Panc1 (cell line): Measurements from ENCODE around the gene IRF3.

Experiments
- POLR2AphosphoS5 ChIP-seq: IDR thresholded peaks from 2 replicates; pipeline ENCODE4 v1.6.1; 2012; ENCODE audit warnings: mild to moderate bottlenecking, low read depth, low read length, moderate library complexity
- TF ChIP-seq, protein P1 (sequence below): fragments of 450-650 bp; IDR thresholded peaks from 2 replicates; pipeline ENCODE4 v1.5.1; 2017; ENCODE audit warnings: mild to moderate bottlenecking
- TF ChIP-seq, protein P2 (sequence below), 2 experiments: IDR thresholded peaks; 2 replicates each; pipeline ENCODE4 v1.6.1; 2011 to 2012; ENCODE audit warnings: low read depth in 2 of 2, control low read depth in 1 of 2, low read length in 1 of 2, mild to moderate bottlenecking in 1 of 2, moderate library complexity in 1 of 2; ENCODE audit not compliant: insufficient read depth in 1 of 2

DNA sequence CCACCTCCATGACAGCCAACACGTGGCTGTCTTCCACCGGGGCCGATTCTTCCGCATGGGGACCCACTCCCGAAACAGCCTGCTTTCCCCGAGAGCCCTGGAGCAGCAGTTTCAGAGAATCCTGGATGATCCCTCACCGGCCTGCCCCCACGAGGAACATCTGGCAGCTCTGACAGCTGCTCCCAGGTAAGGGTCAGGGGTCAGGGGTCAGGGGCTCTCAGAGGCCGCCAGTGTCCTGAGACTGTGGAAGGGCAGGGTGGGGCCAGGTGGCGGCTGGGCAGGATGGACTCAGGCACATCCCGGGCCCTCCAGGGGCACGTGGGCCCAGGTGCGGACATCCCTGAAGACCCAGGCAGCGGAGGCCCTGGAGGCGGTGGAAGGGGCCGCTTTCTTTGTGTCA lies 40.3 kb upstream of the IRF3 start:
- TF ChIP-seq, protein P1, sequence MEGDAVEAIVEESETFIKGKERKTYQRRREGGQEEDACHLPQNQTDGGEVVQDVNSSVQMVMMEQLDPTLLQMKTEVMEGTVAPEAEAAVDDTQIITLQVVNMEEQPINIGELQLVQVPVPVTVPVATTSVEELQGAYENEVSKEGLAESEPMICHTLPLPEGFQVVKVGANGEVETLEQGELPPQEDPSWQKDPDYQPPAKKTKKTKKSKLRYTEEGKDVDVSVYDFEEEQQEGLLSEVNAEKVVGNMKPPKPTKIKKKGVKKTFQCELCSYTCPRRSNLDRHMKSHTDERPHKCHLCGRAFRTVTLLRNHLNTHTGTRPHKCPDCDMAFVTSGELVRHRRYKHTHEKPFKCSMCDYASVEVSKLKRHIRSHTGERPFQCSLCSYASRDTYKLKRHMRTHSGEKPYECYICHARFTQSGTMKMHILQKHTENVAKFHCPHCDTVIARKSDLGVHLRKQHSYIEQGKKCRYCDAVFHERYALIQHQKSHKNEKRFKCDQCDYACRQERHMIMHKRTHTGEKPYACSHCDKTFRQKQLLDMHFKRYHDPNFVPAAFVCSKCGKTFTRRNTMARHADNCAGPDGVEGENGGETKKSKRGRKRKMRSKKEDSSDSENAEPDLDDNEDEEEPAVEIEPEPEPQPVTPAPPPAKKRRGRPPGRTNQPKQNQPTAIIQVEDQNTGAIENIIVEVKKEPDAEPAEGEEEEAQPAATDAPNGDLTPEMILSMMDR, result no peak
- TF ChIP-seq POLR2AphosphoS5, result no peak
- TF ChIP-seq, protein P2, sequence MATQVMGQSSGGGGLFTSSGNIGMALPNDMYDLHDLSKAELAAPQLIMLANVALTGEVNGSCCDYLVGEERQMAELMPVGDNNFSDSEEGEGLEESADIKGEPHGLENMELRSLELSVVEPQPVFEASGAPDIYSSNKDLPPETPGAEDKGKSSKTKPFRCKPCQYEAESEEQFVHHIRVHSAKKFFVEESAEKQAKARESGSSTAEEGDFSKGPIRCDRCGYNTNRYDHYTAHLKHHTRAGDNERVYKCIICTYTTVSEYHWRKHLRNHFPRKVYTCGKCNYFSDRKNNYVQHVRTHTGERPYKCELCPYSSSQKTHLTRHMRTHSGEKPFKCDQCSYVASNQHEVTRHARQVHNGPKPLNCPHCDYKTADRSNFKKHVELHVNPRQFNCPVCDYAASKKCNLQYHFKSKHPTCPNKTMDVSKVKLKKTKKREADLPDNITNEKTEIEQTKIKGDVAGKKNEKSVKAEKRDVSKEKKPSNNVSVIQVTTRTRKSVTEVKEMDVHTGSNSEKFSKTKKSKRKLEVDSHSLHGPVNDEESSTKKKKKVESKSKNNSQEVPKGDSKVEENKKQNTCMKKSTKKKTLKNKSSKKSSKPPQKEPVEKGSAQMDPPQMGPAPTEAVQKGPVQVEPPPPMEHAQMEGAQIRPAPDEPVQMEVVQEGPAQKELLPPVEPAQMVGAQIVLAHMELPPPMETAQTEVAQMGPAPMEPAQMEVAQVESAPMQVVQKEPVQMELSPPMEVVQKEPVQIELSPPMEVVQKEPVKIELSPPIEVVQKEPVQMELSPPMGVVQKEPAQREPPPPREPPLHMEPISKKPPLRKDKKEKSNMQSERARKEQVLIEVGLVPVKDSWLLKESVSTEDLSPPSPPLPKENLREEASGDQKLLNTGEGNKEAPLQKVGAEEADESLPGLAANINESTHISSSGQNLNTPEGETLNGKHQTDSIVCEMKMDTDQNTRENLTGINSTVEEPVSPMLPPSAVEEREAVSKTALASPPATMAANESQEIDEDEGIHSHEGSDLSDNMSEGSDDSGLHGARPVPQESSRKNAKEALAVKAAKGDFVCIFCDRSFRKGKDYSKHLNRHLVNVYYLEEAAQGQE (IDR thresholded peaks at IDR 0.05; ENCODE audit: insufficient read depth in 1 of 2, low read depth in 2 of 2, low read length in 1 of 2), result no peak
